ENCODE data around the gene HMGN2.

- TF ChIP-seq, protein P1, sequence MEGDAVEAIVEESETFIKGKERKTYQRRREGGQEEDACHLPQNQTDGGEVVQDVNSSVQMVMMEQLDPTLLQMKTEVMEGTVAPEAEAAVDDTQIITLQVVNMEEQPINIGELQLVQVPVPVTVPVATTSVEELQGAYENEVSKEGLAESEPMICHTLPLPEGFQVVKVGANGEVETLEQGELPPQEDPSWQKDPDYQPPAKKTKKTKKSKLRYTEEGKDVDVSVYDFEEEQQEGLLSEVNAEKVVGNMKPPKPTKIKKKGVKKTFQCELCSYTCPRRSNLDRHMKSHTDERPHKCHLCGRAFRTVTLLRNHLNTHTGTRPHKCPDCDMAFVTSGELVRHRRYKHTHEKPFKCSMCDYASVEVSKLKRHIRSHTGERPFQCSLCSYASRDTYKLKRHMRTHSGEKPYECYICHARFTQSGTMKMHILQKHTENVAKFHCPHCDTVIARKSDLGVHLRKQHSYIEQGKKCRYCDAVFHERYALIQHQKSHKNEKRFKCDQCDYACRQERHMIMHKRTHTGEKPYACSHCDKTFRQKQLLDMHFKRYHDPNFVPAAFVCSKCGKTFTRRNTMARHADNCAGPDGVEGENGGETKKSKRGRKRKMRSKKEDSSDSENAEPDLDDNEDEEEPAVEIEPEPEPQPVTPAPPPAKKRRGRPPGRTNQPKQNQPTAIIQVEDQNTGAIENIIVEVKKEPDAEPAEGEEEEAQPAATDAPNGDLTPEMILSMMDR (IDR thresholded peaks at IDR 0.05 in 4 of 5, conservative IDR thresholded peaks at IDR 0.05 in 1 of 5) = no peak
- no peak for TF ChIP-seq POLR2A (IDR thresholded peaks at IDR 0.05)
These were observed 3.3 kb upstream of the HMGN2 start for GRCh38 chr1:26468911-26469310.

All from gastrocnemius medialis (tissue), 4 donors.